Activated CD8-positive, alpha-beta memory T cell treated with anti-CD3 and anti-CD28 coated beads for 4 hours (primary cell): Measurements from ENCODE around the gene TMC8.
"Not testable (repeated sequence)": the region's sequence is repeated elsewhere in the genome, so short reads cannot be mapped to it uniquely, and the experiment has no call there.

ENCODE experiments used
- DNase-seq, 2 donors: peaks; one replicate each; pipeline ENCODE4 v3.0.0-alpha.2; 2020; ENCODE audit warnings: low read depth in 2 of 2

Gene TMC8

GRCh38 chr17:78135858-78136500, 5.4 kb downstream of the TMC8 start:
- no peak for DNase-seq

GRCh38 chr17:78137392-78138203, 7.0 kb downstream of the TMC8 start:
- no peak for DNase-seq

GRCh38 chr17:78138204-78139060, 7.9 kb downstream of the TMC8 start:
- DNase-seq: no peak

GRCh38 chr17:78139861-78140168, 9.2 kb downstream of the TMC8 start:
- not testable (repeated sequence) for DNase-seq

GRCh38 chr17:78140169-78141051, 9.8 kb downstream of the TMC8 start:
- peak; percentile 79 to 87 for DNase-seq

GRCh38 chr17:78141437-78142118, 11.0 kb downstream of the TMC8 start:
- no peak for DNase-seq

- DNase-seq: no peak
Measured at GRCh38 chr17:78142119-78142861, 11.7 kb downstream of the TMC8 start.

GRCh38 chr17:78143214-78144146, 12.9 kb downstream of the TMC8 start:
- no peak for DNase-seq

GRCh38 chr17:78144147-78144719, 13.7 kb downstream of the TMC8 start:
- DNase-seq: no peak

- DNase-seq: no peak
Measured at GRCh38 chr17:78144736-78145641, 14.4 kb downstream of the TMC8 start.

GRCh38 chr17:78146471-78146869, 15.9 kb downstream of the TMC8 start:
- no peak for DNase-seq

- DNase-seq: no peak
Measured at GRCh38 chr17:78146881-78147280, 16.3 kb downstream of the TMC8 start.

- DNase-seq: no peak
Measured at GRCh38 chr17:78147315-78147998, 16.9 kb downstream of the TMC8 start.

- DNase-seq: no peak
Measured at GRCh38 chr17:78148286-78149016, 17.9 kb downstream of the TMC8 start.

GRCh38 chr17:78151514-78152008, 21.0 kb downstream of the TMC8 start:
- no peak for DNase-seq
